TTC549 (cell line): ENCODE data around the gene NEK9.
"Not testable (repeated sequence)": the region's sequence is repeated elsewhere in the genome, so short reads cannot be mapped to it uniquely, and the experiment has no call there.

ENCODE experiments used
- FAIRE-seq: peaks from 2 replicates; lab custom pipeline; 2012; peaks lifted over from hg19 to GRCh38; lab: Jason Lieb, UNC

The NEK9 gene

DNA sequence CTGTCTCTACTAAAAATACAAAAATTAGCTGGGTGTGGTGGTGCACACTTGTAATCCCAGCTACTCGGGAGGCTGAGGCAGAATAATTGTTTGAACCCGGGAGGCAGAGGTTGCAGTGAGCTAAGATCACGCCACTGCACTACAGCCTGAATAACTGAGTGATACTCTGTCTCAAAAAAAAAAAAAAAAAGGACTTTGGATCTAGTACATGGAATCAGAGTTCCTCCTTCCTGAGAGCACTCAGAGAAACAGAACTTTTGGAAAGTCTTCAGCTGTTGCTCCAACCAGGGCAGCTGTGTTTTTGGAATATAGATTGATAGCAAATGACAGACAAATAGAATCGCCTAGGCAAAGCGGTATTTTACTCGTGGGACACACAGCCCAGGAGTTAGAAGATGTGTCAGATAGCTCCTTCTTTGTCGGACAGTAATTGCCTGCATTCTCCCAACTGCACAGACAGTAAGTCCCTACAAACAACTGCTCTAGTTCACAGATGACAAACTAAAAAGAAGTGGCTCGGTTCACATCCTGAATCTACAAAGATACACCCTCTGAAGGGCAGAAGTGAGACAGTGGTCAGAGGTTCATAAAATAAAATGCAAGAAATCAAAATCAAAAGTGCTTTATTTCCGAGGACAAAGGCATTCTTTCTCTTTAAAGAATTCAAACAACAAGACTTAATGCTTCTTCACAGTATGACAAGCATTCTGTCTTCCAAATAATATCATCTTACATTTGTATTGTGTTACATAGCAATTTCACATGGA lies 17.1 kb upstream of the NEK9 start:
- no peak for FAIRE-seq

DNA sequence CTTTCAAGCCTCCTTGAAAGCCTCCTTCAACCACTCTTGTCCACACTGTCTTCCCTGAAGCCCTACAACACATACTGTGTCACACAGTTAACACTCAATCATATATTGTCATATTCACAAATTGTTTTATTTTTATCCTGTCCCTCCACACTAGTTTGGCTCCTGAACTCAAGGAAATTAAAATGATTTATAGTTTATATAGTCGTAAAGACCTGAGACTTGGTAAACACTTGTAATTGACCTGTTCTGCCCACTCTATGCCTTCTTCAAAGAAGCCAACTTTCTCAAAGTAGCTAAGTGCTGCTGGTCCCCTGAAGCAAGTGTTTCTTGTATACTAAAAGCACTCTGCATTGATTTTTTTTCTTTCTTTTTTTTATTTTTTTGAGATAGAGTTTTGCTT lies 15.6 kb upstream of the NEK9 start:
- no peak for FAIRE-seq

DNA sequence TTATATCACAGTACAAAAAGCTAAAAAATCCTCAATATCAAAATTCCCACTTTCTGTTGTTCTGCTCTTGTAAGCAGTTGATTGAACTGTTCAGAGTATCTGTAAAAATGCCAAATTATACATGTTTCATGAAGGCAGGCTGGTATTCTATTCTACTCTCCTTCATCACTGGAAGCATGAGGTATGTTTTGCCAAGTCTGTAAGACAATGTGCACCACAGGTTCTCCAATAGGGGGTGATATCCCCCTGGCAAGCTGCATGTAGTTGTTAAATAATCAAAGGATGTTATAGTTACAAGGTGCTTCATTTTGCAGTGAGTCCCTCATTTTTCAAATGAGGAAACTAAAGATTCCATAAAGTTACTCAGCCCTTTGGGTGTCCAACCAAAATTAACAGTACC lies 15.1 kb upstream of the NEK9 start:
- FAIRE-seq: peak; percentile 41

DNA sequence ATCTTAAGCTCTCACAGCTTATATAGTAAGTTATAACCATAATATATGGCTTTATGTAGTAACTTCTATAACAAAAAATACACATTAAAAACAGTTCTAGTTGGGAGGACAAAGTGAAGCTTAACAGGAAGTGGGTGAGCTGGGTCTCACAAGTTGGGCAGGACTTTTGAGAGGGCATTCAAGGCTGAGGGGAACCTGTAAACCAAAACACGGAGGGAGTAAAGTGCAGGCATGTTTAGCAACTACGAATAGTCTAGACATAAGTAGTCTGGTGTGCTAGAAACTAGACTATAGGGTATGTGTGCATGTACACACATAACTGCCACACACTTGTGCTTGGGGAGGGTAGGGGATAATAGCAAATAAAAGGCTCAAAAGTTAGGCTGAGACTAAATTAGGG lies 14.2 kb upstream of the NEK9 start:
- no peak for FAIRE-seq

DNA sequence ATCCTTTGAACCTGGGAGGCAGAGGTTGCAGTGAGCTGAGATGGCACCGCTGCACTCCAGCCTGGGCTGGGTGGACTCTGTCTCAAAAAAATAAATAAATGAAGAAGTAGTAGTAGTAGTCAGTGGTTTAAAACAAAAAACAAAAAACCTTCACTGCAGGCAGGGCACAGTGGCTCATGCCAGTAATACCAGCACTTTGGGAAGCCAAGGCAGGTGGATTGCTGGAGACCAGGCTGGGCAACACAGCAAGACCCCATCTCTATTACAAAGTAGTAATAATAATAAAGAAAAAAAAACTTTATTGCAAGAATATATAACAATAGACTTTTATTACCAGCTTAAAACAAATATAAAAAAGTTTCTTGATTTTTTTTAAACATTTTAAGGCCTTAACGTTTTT lies 13.8 kb upstream of the NEK9 start:
- FAIRE-seq: no peak

DNA sequence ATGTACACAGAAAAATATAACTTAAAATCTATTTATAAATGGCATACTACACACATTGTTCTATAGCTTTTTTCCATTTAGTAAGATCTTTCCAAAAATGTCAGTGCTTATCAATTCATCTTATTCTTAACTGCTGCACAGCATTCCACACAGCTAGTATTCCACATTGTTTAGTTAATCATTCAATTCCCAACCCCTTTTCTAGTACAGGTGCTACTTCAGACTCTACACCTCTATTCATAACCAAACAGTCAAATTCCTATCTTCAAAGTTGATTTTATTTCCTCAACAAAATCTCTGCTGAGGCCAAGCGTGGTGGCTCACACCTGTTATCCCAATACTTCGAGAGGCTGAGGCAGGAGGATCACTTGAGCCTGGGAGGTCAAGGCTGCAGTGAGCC lies 12.3 kb upstream of the NEK9 start:
- no peak for FAIRE-seq

DNA sequence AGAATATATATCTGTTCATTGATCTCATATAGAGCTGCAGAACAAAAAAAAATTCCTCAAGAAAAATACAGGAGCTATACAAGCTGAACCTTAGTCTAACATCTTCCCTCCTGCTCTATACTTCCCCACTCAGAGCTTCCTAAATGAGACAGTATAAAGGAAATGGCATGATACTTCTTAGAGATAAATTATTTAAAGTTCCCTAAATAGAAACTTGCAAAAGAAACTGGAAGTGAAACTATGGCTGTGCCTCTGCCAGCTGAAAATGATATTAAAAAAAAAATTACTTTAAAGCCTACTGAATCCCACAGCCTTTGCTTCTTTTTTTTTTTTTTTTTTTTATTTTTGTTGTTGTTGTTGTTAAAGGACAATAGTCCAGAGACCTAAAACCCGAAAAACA lies 11.6 kb upstream of the NEK9 start:
- FAIRE-seq: no peak

DNA sequence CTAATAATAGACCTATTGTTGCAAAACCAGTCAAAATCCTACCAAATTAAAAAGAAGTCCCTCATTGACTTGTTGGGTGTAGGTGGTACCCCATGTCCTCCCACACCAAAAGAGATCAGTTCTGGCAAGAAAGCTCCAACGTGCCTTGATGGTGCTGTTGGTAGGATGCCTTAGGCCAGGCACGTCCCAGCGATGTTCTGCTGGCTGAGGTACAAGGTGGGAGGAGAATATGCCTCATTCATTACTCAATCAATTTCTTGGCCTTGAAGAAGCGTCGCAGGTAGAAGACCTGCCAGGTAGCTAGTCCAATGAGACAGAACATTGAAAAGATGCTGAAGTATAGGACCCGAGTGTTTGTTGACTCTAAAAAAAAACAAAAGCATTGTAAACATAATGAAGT lies 7.8 kb upstream of the NEK9 start:
- no peak for FAIRE-seq

DNA sequence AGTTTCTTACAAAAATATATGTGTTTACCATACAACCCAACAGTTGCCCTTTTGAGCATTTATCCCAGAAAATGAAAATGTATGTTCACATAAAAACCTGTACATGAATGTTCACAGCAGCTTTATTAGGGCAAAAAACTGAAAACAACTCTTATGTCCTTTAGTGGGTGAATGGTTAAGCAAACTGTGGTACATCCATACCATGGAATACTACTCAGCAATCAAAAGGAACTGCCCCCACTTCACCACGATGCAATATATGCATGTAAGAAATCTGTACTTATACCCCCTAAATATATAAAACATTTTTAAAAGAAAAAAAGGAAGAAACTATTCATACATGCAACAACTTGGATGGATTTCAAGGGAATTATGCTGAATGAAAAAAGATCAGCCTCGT lies 6.7 kb upstream of the NEK9 start:
- no peak for FAIRE-seq

DNA sequence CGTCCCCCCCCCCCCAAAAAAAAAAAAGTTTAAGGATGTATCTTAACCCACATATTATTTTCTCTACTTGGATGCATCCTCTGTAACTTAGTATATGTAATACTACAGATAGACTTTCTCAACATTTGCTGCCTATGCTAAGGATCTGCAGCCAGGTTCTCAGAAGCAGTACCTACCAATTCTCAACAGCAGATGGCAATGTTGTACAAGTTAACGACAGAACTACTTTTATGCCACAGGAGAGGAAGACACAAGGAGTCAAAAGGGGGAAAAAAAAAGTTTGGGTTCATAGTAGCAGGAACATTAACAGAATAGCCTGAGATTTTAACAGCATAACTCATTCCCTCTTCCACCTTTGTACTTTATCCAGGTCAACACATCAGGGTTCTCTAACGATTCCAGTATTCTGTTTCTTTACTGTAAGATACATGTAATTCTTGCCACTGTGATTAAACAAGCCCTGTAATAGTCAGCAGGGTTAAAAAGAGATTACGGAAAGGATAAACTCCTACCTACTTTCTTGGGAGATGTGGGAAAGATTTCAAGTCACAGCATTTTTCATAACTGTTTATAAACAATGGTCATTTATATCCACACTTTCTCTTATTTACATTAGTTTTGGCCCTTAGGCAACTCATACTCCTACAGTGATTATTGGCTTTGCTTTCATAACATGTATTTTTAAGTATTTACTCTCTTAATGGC lies 5.7 kb upstream of the NEK9 start:
- peak; percentile 97 for FAIRE-seq

DNA sequence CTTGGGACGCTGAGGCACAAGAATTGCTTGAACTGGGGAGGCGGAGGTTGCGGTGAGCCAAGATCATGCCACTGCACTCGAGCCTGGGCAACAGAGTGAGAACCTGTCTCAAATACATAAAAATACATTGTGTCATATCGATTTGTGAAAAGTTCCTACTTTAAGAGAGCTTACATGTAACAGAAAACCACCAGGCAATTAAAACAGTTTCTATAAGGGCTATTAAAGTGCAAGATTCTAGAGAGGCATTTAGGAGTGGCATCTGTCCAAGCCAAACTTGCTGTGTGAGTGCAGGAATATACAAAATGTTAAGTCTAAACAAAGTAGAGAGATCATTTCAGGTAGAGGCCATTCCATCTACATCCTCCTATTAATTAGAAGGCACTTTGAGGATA lies 1.7 kb upstream of the NEK9 start:
- no peak for FAIRE-seq

DNA sequence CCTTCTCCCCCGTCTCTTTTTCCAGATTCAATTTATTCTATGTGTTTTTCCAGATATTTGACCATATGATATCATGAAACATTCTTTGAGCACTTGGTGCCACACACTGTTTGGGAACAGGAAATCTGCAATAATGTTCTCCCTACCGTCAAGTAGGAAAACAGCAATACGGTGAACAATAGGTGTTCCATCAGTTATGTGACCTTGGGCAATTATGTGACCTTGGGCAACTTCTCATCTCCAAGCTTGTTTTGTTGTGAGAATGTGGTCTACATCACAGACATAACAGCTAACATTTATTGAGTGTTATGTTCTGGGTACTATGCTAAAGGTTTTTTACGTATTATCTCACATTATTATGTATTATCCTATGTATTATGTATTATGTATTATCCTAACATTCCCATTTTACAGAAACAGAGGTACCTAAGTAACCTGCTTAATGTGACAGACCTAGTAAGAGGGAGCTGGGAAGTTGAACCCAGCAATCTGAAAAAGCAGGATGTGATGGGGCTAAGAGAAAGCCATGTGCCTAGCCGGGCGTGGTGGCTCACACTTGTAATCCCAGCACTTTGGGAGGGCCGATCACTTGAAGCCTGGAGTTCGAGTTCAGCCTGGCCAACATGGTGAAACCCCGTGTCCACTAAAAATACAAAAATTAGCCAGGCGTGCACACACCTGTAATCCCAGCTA lies 1.2 kb upstream of the NEK9 start:
- FAIRE-seq: no peak

DNA sequence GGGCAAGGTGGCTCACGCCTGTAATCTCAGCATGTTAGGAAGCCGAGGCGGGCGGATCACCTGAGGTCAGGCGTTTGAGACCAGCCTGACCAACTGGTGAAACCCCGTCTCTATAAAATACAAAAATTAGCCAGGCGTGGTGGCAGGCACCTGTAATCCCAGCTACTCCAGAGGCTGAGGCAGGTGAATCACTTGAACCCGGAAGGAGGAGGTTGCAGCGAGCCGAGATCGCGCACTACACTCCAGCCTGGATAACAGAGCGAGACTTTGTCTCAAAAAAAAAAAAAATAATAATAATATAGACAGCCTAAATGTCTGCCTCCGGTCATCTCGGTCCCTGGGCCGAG lies 599 bp upstream of the NEK9 start:
- not testable (repeated sequence) for FAIRE-seq

DNA sequence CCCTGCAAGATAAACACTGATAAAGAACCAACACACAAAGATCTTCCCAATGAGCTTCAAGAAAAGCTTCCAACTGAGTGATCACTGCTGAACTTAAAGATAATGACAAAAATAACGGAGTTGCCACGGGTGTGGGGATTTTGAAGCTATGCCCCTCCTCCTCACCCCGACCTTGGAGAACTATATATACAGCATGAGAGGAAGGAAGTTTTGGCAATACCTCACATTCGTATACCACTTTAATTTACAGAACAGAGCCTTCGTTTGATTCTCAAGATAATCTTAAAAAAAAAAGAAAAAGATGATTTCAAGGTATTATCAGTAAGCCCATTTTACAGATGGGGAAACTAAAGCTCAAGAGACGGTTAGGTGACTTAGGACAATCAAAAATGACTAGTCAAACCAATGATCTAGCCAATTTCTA lies 715 bp downstream of the NEK9 start:
- no peak for FAIRE-seq

DNA sequence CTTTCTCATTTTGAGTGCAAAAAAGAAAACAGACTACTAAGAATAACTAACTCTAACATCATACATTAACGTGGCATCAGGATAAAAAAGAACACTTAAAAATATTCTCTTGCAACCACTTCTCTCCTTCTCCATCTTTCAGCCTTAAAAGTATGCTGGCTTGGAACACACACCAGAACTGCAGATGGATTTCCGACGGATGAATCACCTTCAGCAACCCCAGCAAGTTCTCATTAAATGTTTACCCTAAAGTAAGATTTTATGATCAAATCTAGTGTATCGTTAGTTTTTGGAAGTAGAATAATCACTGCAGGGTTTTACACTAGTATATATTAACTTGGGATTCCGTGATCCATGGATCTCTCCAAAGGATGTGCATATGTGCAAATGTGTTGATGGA lies 1.2 kb downstream of the NEK9 start:
- FAIRE-seq: no peak

DNA sequence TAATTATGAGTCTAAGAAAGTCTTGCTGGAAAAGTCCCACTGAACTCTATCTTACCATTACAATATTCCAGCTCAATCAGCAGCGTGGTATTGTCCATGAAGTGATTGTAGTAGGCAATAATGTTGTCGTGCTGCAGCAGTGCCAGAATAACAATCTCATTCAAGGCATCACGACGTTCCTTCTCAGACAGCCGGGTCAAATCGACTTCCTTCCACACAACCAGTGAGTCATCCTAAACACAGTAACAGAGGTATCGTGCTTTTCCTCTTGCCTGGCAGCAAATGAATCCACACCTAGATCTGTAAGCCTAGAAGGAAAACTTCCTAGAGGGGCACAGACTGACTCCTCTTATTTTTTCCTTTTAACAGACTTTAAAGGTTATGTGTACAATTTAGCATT lies 2.9 kb downstream of the NEK9 start:
- no peak for FAIRE-seq

DNA sequence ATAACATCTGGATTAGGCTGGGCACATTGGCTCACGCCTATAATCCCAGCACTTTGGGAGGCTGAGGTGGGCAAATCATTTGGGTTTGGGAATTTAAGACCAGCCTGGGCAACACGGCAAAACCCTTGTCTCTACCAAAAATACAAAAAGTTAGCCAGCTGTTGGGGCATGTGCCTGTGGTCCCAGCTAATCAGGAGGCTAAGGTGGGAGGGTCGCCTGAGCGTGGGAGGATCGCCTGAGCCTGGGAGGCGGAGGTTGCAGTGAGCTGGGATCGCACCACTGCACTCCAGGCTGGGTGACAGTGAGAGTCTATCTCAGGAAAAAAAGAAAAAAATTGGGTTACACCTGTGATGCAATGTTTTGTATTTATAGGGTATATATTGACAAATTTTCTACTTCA lies 5.3 kb downstream of the NEK9 start:
- FAIRE-seq: no peak

DNA sequence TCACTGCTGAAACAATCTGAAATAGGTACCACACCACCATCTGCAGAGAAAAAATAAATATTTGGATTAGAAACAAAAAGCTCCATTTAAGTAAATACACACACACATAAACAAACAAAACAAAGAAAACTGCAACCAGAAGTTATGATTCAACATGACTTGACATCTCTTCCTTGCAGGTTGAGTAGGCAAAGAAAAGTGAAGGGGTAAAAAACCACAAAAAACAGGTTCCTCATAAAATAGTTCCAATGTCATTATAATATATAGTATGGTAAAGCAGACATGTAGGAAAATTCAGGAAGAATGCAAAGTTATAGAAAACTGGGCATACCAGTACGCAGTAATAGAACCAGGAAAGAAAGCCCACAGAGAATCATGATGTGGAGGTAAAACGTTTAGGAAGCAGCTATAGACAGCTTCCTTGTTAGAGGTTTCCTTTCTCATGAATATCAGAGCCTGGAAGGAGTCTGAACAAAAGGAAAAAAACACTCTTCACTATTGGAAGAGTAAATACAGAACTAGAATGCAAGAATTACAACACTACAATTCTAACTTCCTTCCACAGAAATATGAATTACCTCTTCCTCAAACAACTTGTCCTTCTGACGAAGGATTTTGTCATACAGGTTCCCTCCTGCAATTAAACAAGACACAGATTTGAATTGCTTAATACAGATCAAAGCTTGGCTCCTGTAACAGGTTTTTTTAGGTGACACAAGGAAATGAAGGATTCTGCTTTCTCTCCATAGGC lies 6.1 kb downstream of the NEK9 start:
- no peak for FAIRE-seq

DNA sequence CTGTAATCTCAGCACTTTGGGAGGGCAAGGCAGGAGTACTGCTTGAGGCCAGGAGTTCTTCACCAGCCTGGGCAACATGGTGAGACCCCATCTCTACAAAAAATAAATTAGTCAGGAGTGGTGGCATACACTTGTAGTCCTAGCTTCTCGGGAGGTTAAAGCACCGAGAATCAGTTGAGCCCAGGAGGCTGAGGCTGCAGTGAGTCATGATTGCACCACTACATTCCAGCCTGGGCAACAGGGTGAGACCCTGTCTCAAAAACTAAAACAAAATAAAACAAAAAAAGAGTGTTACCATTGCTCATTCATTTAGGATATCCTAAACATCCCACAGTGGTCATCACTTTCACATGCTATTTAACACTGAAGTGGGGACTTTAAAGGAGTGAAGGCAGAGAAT lies 7.8 kb downstream of the NEK9 start:
- FAIRE-seq: no peak

DNA sequence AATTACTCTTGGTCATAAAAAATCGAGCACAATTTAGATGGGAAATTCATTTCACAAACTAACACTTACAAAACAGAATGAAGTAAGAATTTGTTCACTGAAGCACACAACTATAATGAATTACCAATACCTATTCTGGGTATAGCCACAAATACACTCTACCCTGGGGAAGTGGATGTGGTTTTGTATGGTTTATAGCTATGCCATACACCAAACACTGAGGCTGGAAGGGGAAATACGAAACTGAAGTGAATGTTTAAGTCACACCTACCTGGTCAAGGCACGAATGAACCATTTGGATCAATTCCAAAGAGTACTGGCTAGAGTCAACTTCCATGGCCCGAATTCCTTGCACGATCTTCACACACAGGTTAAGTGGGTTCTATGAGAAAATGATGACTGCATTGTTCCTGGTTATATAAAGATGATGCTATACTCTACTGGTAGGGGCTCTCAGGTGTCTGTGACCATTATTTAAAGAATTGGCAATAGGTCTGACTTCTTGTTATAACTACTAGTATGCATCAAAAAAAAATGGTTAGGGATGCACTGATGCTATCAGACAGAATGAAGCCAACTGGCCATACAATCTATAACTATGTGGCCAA lies 12.8 kb downstream of the NEK9 start:
- no peak for FAIRE-seq

DNA sequence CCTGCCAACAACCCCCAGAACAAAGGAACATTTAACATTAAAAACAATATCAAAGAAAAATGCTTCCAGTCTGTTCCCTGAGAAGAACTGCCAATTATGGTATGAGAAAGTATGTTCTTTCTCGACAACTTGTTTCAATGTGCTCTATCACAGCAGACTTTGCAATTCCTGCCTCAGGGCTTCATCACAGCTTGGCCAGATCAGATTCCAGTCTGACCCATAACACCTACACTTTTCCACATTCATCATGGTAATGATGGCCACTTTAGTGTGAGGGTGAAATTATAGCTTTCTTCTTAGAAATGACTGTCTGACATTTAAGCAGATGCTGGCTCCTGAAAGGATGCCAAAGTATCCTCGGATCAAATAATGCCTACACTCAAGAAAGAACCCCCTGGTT lies 17.0 kb downstream of the NEK9 start:
- FAIRE-seq: no peak

DNA sequence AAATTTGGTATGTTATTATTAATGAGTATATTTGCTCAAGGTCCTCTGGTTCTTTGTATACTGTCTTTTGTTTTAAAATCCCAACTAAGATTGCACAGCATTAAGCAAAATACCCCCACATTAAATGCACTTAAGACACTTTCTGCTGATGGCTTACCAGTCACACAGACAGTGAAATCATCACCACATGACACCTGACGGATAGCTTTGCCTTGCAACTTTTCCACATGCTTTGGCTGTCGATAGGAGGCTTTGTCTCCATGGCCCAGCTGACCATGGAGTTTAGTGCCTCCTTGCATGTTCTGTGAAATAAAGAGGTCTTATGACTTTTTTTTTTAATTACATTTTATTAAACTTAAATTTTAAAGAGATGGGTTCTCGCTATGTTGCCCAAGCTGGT lies 19.7 kb downstream of the NEK9 start:
- FAIRE-seq: no peak

DNA sequence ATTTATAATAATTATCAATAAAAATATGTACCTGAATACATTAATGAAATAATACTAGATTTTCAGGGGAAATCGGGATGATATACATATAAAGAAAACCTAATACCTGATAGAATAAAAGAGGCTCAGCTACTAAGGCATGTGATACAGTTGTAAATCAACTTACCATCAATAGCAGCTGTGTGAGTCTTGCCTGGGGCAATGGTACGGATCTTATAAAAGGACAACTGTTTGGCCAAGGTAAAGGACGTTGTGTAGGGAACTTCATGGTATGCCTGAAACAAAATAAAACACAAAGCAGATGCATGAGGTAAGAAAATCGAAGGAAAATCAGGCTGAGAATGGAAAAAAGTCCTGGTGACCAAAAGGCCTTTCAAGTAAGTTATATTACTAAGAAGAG lies 25.4 kb downstream of the NEK9 start:
- no peak for FAIRE-seq
